WERI-Rb-1 (cell line): ENCODE results near the gene MMS22L.
"Not testable (repeated sequence)": the region's sequence is repeated elsewhere in the genome, so short reads cannot be mapped to it uniquely, and the experiment has no call there.

Source experiments
- DNase-seq: peaks from one replicate; pipeline ENCODE4 v3.0.0-alpha.2; 2020
- H3K27ac ChIP-seq: fragments of 250-450 bp; sonication (Bioruptor Pico); 2 replicates; pipeline ENCODE4 v1.5.1; 2020; ENCODE audit warnings: mild to moderate bottlenecking, moderate library complexity
- H3K27me3 ChIP-seq: fragments of 250-450 bp; sonication (Bioruptor Pico); 2 replicates; pipeline ENCODE4 v1.5.1; 2021; ENCODE audit warnings: mild to moderate bottlenecking, low read depth, moderate library complexity; ENCODE audit not compliant: insufficient read depth, severe bottlenecking
- H3K36me3 ChIP-seq: fragments of 250-450 bp; sonication (Bioruptor Pico); 2 replicates; pipeline ENCODE4 v1.5.1; 2020; ENCODE audit warnings: mild to moderate bottlenecking, moderate library complexity
- H3K4me3 ChIP-seq: 2 replicates; pipeline ENCODE4 v1.5.1; 2011; ENCODE audit warnings: low read depth, mild to moderate bottlenecking, control low read depth, low read length
- H3K9me3 ChIP-seq: fragments of 250-450 bp; sonication (Bioruptor Pico); 2 replicates; pipeline ENCODE4 v1.5.1; 2021; ENCODE audit warnings: mild to moderate bottlenecking, moderate library complexity; ENCODE audit not compliant: severe bottlenecking
- CTCF ChIP-seq: IDR thresholded peaks from 2 replicates; pipeline ENCODE4 v1.5.1; 2011; ENCODE audit warnings: low read depth, mild to moderate bottlenecking, control low read depth, inconsistent platforms, low read length

MMS22L gene

GRCh38 chr6:97177905-97178304 is 105.1 kb downstream of the MMS22L start:
- no peak for TF ChIP-seq CTCF
- Histone ChIP-seq H3K27me3 (no peaks in the 10 kb centered on the region), H3K4me3 (no peak overlapping the region), H3K36me3 (peaks cover 73% of the 10 kb centered on the region), H3K9me3 (no peaks in the 10 kb centered on the region), H3K27ac (no peak overlapping the region)
- no peak for DNase-seq

- no peak overlapping the region for H3K4me3 ChIP-seq
- DNase-seq, result no peak
- TF ChIP-seq CTCF, result no peak
- no peak overlapping the region for H3K27ac ChIP-seq
- no peaks in the 10 kb centered on the region for H3K9me3 ChIP-seq
- H3K36me3 ChIP-seq, result peaks cover 81% of the 10 kb centered on the region
- H3K27me3 ChIP-seq, result no peaks in the 10 kb centered on the region
Measured at GRCh38 chr6:97176468-97176867, 106.5 kb downstream of the MMS22L start.

GRCh38 chr6:97175806-97176205 is 107.2 kb downstream of the MMS22L start:
- DNase-seq, result no peak
- Histone ChIP-seq H3K36me3 (peaks cover 79% of the 10 kb centered on the region), H3K27me3 (no peaks in the 10 kb centered on the region), H3K27ac (no peak overlapping the region), H3K4me3 (no peak overlapping the region), H3K9me3 (no peaks in the 10 kb centered on the region)
- TF ChIP-seq CTCF, result no peak

- no peak overlapping the region for H3K27ac ChIP-seq
- DNase-seq, result no peak
- peaks cover 75% of the 10 kb centered on the region for H3K36me3 ChIP-seq
- TF ChIP-seq CTCF, result no peak
- H3K4me3 ChIP-seq, result no peak overlapping the region
- H3K9me3 ChIP-seq, result no peaks in the 10 kb centered on the region
- no peaks in the 10 kb centered on the region for H3K27me3 ChIP-seq
Measured at GRCh38 chr6:97174471-97174870, 108.5 kb downstream of the MMS22L start.

- Histone ChIP-seq H3K4me3 (no peak overlapping the region), H3K36me3 (peaks cover 54% of the 10 kb centered on the region), H3K9me3 (peaks cover 2% of the 10 kb centered on the region), H3K27me3 (no peaks in the 10 kb centered on the region), H3K27ac (no peak overlapping the region)
- no peak for DNase-seq
- no peak for TF ChIP-seq CTCF
Measured at GRCh38 chr6:97160280-97160679, 122.7 kb downstream of the MMS22L start.

- H3K9me3 ChIP-seq, H3K27ac ChIP-seq, H3K27me3 ChIP-seq, DNase-seq, H3K4me3 ChIP-seq: not testable (repeated sequence)
- peaks cover 40% of the 10 kb centered on the region for H3K36me3 ChIP-seq
Measured at GRCh38 chr6:97155447-97155846, 127.6 kb downstream of the MMS22L start.
